CD4-positive, alpha-beta T cell (primary cell): ENCODE results near the gene PLEKHM2. TPM values are rescaled to one million over a fixed set of nuclear protein-coding genes. Genes with fewer than 3 reads are reported as not detected.

Experiments
- ATAC-seq: fragments of 200-7000 bp; cut with Tn5 transposase; one replicate; pipeline ENCODE4 v1.10.0; 2022; ENCODE audit warnings: mild to moderate bottlenecking; ENCODE audit not compliant: poor library complexity
- CTCF ChIA-PET: fragments of 350-600 bp; sonication (Branson Sonifier 250); formaldehyde crosslinking; loops from one replicate; lab custom pipeline; 2021; ENCODE audit warnings: antibody characterized with exemption, inconsistent platforms; lab: Charles Lee
- POLR2A ChIA-PET: fragments of 350-600 bp; sonication (Branson Sonifier 250); formaldehyde crosslinking; loops from one replicate; lab custom pipeline; 2021; ENCODE audit warnings: antibody characterized with exemption, inconsistent platforms; lab: Charles Lee
- DNase-seq, 14 experiments: peaks; one replicate each; pipeline ENCODE4 v3.0.0-alpha.2; 2013 to 2020; ENCODE audit warnings: mixed read lengths in 2 of 14
- H3K27ac ChIP-seq, 2 donors: one replicate each; pipeline versions ENCODE4 v1.5.1 to v1.7.0; 2013; ENCODE audit warnings: low read length in 2 of 2, low read depth in 1 of 2, mild to moderate bottlenecking in 1 of 2
- H3K27me3 ChIP-seq, 2 experiments: 1 replicate in 1 of 2; 2 replicates in 1 of 2; pipeline versions ENCODE4 v1.6.1 to v1.7.0; 2013; ENCODE audit warnings: low read length in 2 of 2, control low read depth in 1 of 2, mild to moderate bottlenecking in 1 of 2, moderate library complexity in 1 of 2; ENCODE audit not compliant: insufficient read depth in 2 of 2, control insufficient read depth in 1 of 2
- H3K36me3 ChIP-seq: one replicate; pipeline ENCODE4 v1.6.1; 2013; ENCODE audit warnings: low read length, control low read depth; ENCODE audit not compliant: insufficient read depth
- H3K4me1 ChIP-seq: one replicate; pipeline ENCODE4 v1.6.1; 2013; ENCODE audit warnings: low read length, control low read depth; ENCODE audit not compliant: insufficient read depth
- H3K4me3 ChIP-seq: one replicate; pipeline ENCODE4 v1.5.1; 2013; ENCODE audit warnings: mild to moderate bottlenecking, low read length, moderate library complexity
- H3K9me3 ChIP-seq, 2 experiments: 1 replicate in 1 of 2; 2 replicates in 1 of 2; pipeline versions ENCODE4 v1.6.1 to v1.7.0; 2013; ENCODE audit warnings: low read length in 2 of 2, mild to moderate bottlenecking in 2 of 2, control low read depth in 1 of 2, moderate library complexity in 1 of 2; ENCODE audit not compliant: control insufficient read depth in 1 of 2, insufficient read depth in 1 of 2
- H3K27ac Mint-ChIP-seq: one replicate; pipeline ENCODE4 v1.8.0; 2020; ENCODE audit warnings: mixed read lengths
- H3K27me3 Mint-ChIP-seq: one replicate; pipeline ENCODE4 v1.8.0; 2021; ENCODE audit warnings: mixed read lengths
- H3K36me3 Mint-ChIP-seq: one replicate; pipeline ENCODE4 v1.8.0; 2021; ENCODE audit warnings: low read depth, mixed read lengths
- H3K4me1 Mint-ChIP-seq: one replicate; pipeline ENCODE4 v1.8.0; 2021; ENCODE audit warnings: low read depth, mixed read lengths
- H3K4me3 Mint-ChIP-seq: one replicate; pipeline ENCODE4 v1.8.0; 2020; ENCODE audit warnings: mild to moderate bottlenecking, mixed read lengths
- H3K9me3 Mint-ChIP-seq: one replicate; pipeline ENCODE4 v1.8.0; 2020; ENCODE audit warnings: mixed read lengths
- intact Hi-C, 2 experiments: fragments of 100-400 bp; cut with DNase I in 1 of 2; cut with micrococcal nuclease in 1 of 2; formaldehyde crosslinking; loops; one replicate each; pipeline versions ENCODE4 v1.15.1 to v1.9.0; 2023 to 2025; cut with DNase I, micrococcal nuclease
- total RNA-seq, 174 experiments: library from RNA in 2 of 174; stranded (reverse) in 2 of 174; gene quantifications; one replicate each; pipeline ENCODE4 v1.2.3 and lab custom pipeline; 2021 to 2026
- TF ChIP-seq, protein P1 (sequence below): fragments of 200-600 bp; IDR thresholded peaks from one replicate; pipeline ENCODE4 v1.8.0; 2022; ENCODE audit warnings: antibody characterized with exemption, mild to moderate bottlenecking

PLEKHM2 gene
- total RNA-seq, 2 experiments from 2014 or later = 77.5 to 82.0 TPM

DNA sequence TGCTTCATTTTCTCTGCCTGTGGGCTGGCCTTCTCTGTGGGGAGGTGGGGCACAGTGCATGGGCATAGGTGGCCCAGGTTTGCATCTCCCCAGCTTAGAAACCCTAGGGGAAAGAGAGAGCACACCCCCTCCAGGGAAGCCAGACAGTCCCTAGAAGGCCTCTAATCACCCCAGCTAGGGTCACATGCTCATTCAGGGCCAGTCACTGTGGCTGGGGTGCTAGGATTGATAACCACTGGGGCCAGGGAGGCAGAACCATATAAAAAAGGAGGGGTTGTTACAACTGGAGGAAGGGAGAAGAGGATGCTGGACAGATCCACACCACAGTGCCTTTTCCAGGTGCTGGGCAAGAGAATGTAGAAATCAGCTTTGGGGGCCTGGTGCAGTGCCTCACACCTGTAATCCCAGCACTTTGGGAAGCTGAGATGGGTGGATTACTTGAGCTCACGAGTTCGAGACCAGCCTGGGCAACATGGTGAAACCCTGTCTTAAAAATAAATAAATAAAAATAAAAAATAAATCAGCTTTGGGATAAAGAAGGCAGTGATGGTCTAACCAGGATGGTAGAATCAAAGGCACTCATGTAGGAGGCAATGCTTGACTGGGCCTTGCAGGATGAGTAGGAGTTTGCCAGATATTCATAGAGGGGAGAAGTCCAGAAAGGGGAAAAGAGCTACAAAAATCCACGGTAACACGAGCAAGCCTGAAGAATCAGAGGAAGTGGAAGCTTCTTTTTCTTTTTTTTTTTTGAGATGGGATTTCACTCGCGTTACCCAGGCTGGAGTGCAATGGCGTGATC, 94.0 kb downstream of the PLEKHM2 start:
- H3K4me1 Mint-ChIP-seq = no peaks in the 10 kb centered on the region
- no peak overlapping the region for H3K4me3 Mint-ChIP-seq
- H3K27ac Mint-ChIP-seq = no peak overlapping the region
- CTCF ChIA-PET = no interaction called here
- H3K4me3 ChIP-seq = no peak overlapping the region
- POLR2A ChIA-PET = no interaction called here
- DNase-seq (no peak), ATAC-seq (no peak)
- intact Hi-C loops = no loop called here
- H3K27me3 Mint-ChIP-seq = no peaks in the 10 kb centered on the region
- no peaks in the 10 kb centered on the region for H3K27me3 ChIP-seq
- no peaks in the 10 kb centered on the region for H3K9me3 Mint-ChIP-seq
- H3K36me3 Mint-ChIP-seq = no peaks in the 10 kb centered on the region
- H3K36me3 ChIP-seq = no peaks in the 10 kb centered on the region
- H3K9me3 ChIP-seq = no peaks in the 10 kb centered on the region
- H3K27ac ChIP-seq = no peak overlapping the region
- no peaks in the 10 kb centered on the region for H3K4me1 ChIP-seq
- TF ChIP-seq, protein P1, sequence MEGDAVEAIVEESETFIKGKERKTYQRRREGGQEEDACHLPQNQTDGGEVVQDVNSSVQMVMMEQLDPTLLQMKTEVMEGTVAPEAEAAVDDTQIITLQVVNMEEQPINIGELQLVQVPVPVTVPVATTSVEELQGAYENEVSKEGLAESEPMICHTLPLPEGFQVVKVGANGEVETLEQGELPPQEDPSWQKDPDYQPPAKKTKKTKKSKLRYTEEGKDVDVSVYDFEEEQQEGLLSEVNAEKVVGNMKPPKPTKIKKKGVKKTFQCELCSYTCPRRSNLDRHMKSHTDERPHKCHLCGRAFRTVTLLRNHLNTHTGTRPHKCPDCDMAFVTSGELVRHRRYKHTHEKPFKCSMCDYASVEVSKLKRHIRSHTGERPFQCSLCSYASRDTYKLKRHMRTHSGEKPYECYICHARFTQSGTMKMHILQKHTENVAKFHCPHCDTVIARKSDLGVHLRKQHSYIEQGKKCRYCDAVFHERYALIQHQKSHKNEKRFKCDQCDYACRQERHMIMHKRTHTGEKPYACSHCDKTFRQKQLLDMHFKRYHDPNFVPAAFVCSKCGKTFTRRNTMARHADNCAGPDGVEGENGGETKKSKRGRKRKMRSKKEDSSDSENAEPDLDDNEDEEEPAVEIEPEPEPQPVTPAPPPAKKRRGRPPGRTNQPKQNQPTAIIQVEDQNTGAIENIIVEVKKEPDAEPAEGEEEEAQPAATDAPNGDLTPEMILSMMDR = no peak

Other genes starting within 250 kb of the PLEKHM2 start
- gene CTRC, start 245.9 kb upstream of the PLEKHM2 start, total RNA-seq = 1 to 10 TPM in 1 of 2 experiments, under 1 TPM in 1; 0.41 to 1.2 TPM
- gene CELA2A, start 227.6 kb upstream of the PLEKHM2 start, total RNA-seq = not detected
- not detected for gene CELA2B, start 208.2 kb upstream of the PLEKHM2 start, total RNA-seq
- gene CASP9, start 160.1 kb upstream of the PLEKHM2 start, total RNA-seq = 10 to 100 TPM; 15.7 to 18.0 TPM
- 10 to 100 TPM in 1 of 2 experiments, 1 to 10 TPM in 1; 8.2 to 10.4 TPM for gene DNAJC16, start 157.5 kb upstream of the PLEKHM2 start, total RNA-seq
- 1 to 10 TPM; 3.8 to 4.6 TPM for gene AGMAT, start 99.3 kb upstream of the PLEKHM2 start, total RNA-seq
- gene DDI2, start 66.9 kb upstream of the PLEKHM2 start, total RNA-seq = 10 to 100 TPM; 24.2 to 29.9 TPM
- gene SLC25A34, start 51.9 kb downstream of the PLEKHM2 start, total RNA-seq = 1 to 10 TPM; 1.9 to 2.8 TPM
- not detected for gene TMEM82, start 58.2 kb downstream of the PLEKHM2 start, total RNA-seq
- under 1 TPM in 1 of 2 experiments, not detected in 1; 0.50 TPM for gene FBLIM1, start 74.5 kb downstream of the PLEKHM2 start, total RNA-seq
- gene UQCRHL, start 123.3 kb downstream of the PLEKHM2 start, total RNA-seq = under 1 TPM; 0.25 to 0.69 TPM
- 10 to 100 TPM; 73.5 to 76.7 TPM for gene SPEN, start 163.4 kb downstream of the PLEKHM2 start, total RNA-seq